Measurements from ENCODE around the gene C1orf210.

- TF ChIP-seq, protein P1, sequence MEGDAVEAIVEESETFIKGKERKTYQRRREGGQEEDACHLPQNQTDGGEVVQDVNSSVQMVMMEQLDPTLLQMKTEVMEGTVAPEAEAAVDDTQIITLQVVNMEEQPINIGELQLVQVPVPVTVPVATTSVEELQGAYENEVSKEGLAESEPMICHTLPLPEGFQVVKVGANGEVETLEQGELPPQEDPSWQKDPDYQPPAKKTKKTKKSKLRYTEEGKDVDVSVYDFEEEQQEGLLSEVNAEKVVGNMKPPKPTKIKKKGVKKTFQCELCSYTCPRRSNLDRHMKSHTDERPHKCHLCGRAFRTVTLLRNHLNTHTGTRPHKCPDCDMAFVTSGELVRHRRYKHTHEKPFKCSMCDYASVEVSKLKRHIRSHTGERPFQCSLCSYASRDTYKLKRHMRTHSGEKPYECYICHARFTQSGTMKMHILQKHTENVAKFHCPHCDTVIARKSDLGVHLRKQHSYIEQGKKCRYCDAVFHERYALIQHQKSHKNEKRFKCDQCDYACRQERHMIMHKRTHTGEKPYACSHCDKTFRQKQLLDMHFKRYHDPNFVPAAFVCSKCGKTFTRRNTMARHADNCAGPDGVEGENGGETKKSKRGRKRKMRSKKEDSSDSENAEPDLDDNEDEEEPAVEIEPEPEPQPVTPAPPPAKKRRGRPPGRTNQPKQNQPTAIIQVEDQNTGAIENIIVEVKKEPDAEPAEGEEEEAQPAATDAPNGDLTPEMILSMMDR (IDR thresholded peaks at IDR 0.05; ENCODE audit: low read depth, low read length), result no peak
- no peak for TF ChIP-seq EZH2phosphoT487 (IDR thresholded peaks at IDR 0.05; ENCODE audit: low read depth)
Measured at GRCh38 chr1:43314233-43314632, 28.9 kb upstream of the C1orf210 start.
